ENCODE data around the gene CXorf49B.
"Not testable (repeated sequence)": the region's sequence is repeated elsewhere in the genome, so short reads cannot be mapped to it uniquely, and the experiment has no call there.

DNA sequence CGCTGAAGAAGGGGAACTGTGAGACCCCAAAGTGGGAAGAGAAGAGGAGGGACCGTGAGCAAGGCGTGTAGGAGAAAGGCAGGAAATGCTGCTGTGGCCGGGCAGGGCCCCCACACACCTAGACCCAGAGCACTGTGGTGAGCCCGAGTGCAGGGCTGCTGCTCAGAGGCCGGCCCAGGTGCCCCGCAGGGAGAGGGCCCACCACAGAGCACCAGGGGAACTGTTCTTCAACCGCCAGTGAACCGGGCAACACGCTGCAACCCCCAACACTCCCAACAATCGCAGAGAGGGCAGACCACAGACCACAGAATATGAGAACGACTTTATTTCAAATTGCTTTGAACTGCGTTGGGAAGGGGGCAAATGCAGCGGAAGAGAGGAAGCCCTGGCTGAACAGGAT is 49.1 kb upstream of the CXorf49B start:
- TF ChIP-seq, protein P1, sequence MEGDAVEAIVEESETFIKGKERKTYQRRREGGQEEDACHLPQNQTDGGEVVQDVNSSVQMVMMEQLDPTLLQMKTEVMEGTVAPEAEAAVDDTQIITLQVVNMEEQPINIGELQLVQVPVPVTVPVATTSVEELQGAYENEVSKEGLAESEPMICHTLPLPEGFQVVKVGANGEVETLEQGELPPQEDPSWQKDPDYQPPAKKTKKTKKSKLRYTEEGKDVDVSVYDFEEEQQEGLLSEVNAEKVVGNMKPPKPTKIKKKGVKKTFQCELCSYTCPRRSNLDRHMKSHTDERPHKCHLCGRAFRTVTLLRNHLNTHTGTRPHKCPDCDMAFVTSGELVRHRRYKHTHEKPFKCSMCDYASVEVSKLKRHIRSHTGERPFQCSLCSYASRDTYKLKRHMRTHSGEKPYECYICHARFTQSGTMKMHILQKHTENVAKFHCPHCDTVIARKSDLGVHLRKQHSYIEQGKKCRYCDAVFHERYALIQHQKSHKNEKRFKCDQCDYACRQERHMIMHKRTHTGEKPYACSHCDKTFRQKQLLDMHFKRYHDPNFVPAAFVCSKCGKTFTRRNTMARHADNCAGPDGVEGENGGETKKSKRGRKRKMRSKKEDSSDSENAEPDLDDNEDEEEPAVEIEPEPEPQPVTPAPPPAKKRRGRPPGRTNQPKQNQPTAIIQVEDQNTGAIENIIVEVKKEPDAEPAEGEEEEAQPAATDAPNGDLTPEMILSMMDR (IDR thresholded peaks at IDR 0.05): not testable (repeated sequence)
- TF ChIP-seq POLR2A, POLR2AphosphoS5 (IDR thresholded peaks at IDR 0.05): not testable (repeated sequence)
